H1 (cell line): ENCODE measurements around the gene PTGIR. TPM values are rescaled to one million over a fixed set of nuclear protein-coding genes. Genes with fewer than 3 reads are reported as not detected.

Experiments
- CTCF ChIA-PET: fragments of 300-600 bp; sonication (Branson Sonifier 250); formaldehyde crosslinking; loops from one replicate; lab custom pipeline; 2021; ENCODE audit not compliant: partially characterized antibody; lab: Charles Lee
- POLR2A ChIA-PET: fragments of 300-600 bp; sonication (Branson Sonifier 250); formaldehyde crosslinking; loops from one replicate; lab custom pipeline; 2021; ENCODE audit warnings: inconsistent platforms; ENCODE audit not compliant: partially characterized antibody; lab: Charles Lee
- DNase-seq, 2 experiments: peaks; one replicate each; pipeline versions ENCODE4 v3.0.0 to v3.0.0-alpha.2; 2010 to 2022; ENCODE audit warnings: low spot score in 2 of 2, low read depth in 1 of 2, mixed read lengths in 1 of 2
- FAIRE-seq: peaks from 2 replicates; lab custom pipeline; 2011; peaks lifted over from hg19 to GRCh38; lab: Jason Lieb, UNC
- H2AFZ ChIP-seq: 2 replicates; pipeline ENCODE4 v1.8.1; 2012; ENCODE audit warnings: low read length, inconsistent platforms
- H2AK5ac ChIP-seq: 2 replicates; pipeline ENCODE4 v1.6.1; 2013; ENCODE audit warnings: low read depth, low read length
- H2BK120ac ChIP-seq: replicated peaks from 2 replicates; pipeline ENCODE3; 2013; ENCODE audit warnings: low read depth, low read length, inconsistent platforms
- H2BK12ac ChIP-seq: 2 replicates; pipeline ENCODE4 v1.6.1; 2013; ENCODE audit warnings: low read depth, low read length
- H2BK15ac ChIP-seq: 2 replicates; pipeline ENCODE4 v1.6.1; 2013; ENCODE audit warnings: low read length
- H2BK20ac ChIP-seq: 2 replicates; pipeline ENCODE4 v1.6.1; 2013; ENCODE audit warnings: low read length
- H2BK5ac ChIP-seq: 2 replicates; pipeline ENCODE4 v1.6.1; 2013; ENCODE audit warnings: low read depth, low read length
- H3K14ac ChIP-seq: 2 replicates; pipeline ENCODE4 v1.6.1; 2013; ENCODE audit warnings: inconsistent platforms; ENCODE audit not compliant: insufficient read length
- H3K18ac ChIP-seq: 2 replicates; pipeline ENCODE4 v1.6.1; 2013; ENCODE audit warnings: low read length; ENCODE audit errors: extremely low read depth
- H3K23ac ChIP-seq: 2 replicates; pipeline ENCODE4 v1.6.1; 2013; ENCODE audit warnings: inconsistent platforms; ENCODE audit not compliant: insufficient read length
- H3K23me2 ChIP-seq: 2 replicates; pipeline ENCODE4 v1.6.1; 2013; ENCODE audit warnings: low read depth, low read length
- H3K27ac ChIP-seq: 2 replicates; pipeline ENCODE4 v1.6.1; 2011; ENCODE audit warnings: low read depth, low read length, inconsistent platforms
- H3K27me3 ChIP-seq, 4 experiments: replicated peaks in 1 of 4; 1 replicate in 1 of 4; 2 replicates in 3 of 4; pipeline versions ENCODE4 v1.6.1 to v1.8.1; 2011 to 2013; ENCODE audit warnings: low read length in 3 of 4, mild to moderate bottlenecking in 3 of 4, inconsistent platforms in 2 of 4, mixed read lengths in 2 of 4, moderate library complexity in 1 of 4; ENCODE audit not compliant: control insufficient read depth in 3 of 4, insufficient read depth in 3 of 4; ENCODE audit errors: extremely low read depth in 1 of 4
- H3K36me3 ChIP-seq, 4 experiments: 2 replicates each; pipeline versions ENCODE4 v1.6.1 to v1.8.1; 2011 to 2013; ENCODE audit warnings: mild to moderate bottlenecking in 4 of 4, low read length in 3 of 4, moderate library complexity in 2 of 4, control low read depth in 1 of 4, inconsistent platforms in 1 of 4; ENCODE audit not compliant: insufficient read depth in 4 of 4, control insufficient read depth in 2 of 4
- H3K4ac ChIP-seq: replicated peaks from 2 replicates; pipeline ENCODE3; 2013; ENCODE audit warnings: low read length, low read depth, mixed read lengths, inconsistent platforms; ENCODE audit not compliant: insufficient read length
- H3K4me1 ChIP-seq, 4 experiments: replicated peaks in 1 of 4; 1 replicate in 1 of 4; 2 replicates in 3 of 4; pipeline versions ENCODE4 v1.6.1 to v1.8.1; 2011 to 2013; ENCODE audit warnings: low read length in 3 of 4, inconsistent platforms in 2 of 4, mixed read lengths in 1 of 4; ENCODE audit not compliant: insufficient read depth in 4 of 4, control insufficient read depth in 3 of 4
- H3K4me2 ChIP-seq, 2 experiments: 2 replicates each; pipeline versions ENCODE4 v1.6.1 to v1.8.1; 2011 to 2013; ENCODE audit warnings: low read depth in 2 of 2, low read length in 2 of 2, control low read depth in 1 of 2, inconsistent platforms in 1 of 2, mild to moderate bottlenecking in 1 of 2; ENCODE audit not compliant: insufficient read depth in 1 of 2
- H3K4me3 ChIP-seq, 4 experiments: fragments of 200-600, 300-600 bp in 1 of 4; sonication (generic), shearing (Covaris generic), sonication (Bioruptor Twin) in 1 of 4; 2 replicates each; pipeline versions ENCODE4 v1.5.1 to v1.8.1; 2011 to 2016; ENCODE audit warnings: low read length in 4 of 4, low read depth in 3 of 4, control low read depth in 2 of 4, inconsistent platforms in 2 of 4, mild to moderate bottlenecking in 2 of 4, mixed read lengths in 1 of 4, moderate library complexity in 1 of 4; ENCODE audit not compliant: insufficient read depth in 2 of 4; ENCODE audit errors: extremely low read depth in 1 of 4
- H3K56ac ChIP-seq: replicated peaks from 2 replicates; pipeline ENCODE3; 2013; ENCODE audit warnings: low read depth, mild to moderate bottlenecking, mixed read lengths, low read length, inconsistent platforms; ENCODE audit not compliant: insufficient read length
- H3K79me1 ChIP-seq: 2 replicates; pipeline ENCODE4 v1.6.1; 2013; ENCODE audit warnings: low read depth, low read length, control low read depth
- H3K79me2 ChIP-seq, 2 experiments: 2 replicates each; pipeline versions ENCODE4 v1.6.1 to v1.8.1; 2012 to 2013; ENCODE audit warnings: low read length in 2 of 2, mild to moderate bottlenecking in 2 of 2, inconsistent platforms in 1 of 2; ENCODE audit not compliant: insufficient read depth in 2 of 2, control insufficient read depth in 1 of 2
- H3K9ac ChIP-seq, 4 experiments: replicated peaks in 1 of 4; 1 replicate in 1 of 4; 2 replicates in 3 of 4; pipeline versions ENCODE4 v1.6.1 to v1.8.1; 2011 to 2013; ENCODE audit warnings: low read depth in 3 of 4, low read length in 3 of 4, control low read depth in 2 of 4, mild to moderate bottlenecking in 2 of 4, moderate library complexity in 2 of 4, inconsistent platforms in 1 of 4; ENCODE audit errors: extremely low read depth in 1 of 4
- H3K9me3 ChIP-seq, 2 experiments: 2 replicates each; pipeline versions ENCODE4 v1.6.1 to v1.8.1; 2012 to 2013; ENCODE audit warnings: mild to moderate bottlenecking in 2 of 2, moderate library complexity in 2 of 2, control low read depth in 1 of 2, inconsistent platforms in 1 of 2, low read depth in 1 of 2, low read length in 1 of 2, mixed read lengths in 1 of 2; ENCODE audit not compliant: insufficient read depth in 2 of 2
- H4K20me1 ChIP-seq, 2 experiments: replicated peaks in 1 of 2; 2 replicates each; pipeline versions ENCODE3 to v1.8.1; 2011 to 2013; ENCODE audit warnings: inconsistent platforms in 2 of 2, low read length in 2 of 2, mild to moderate bottlenecking in 1 of 2; ENCODE audit not compliant: insufficient read depth in 2 of 2, control insufficient read depth in 1 of 2
- H4K5ac ChIP-seq: 2 replicates; pipeline ENCODE4 v1.6.1; 2013; ENCODE audit warnings: low read length, low read depth, mixed read lengths, inconsistent platforms; ENCODE audit not compliant: insufficient read length
- H4K8ac ChIP-seq: 2 replicates; pipeline ENCODE4 v1.8.0; 2013; ENCODE audit warnings: mild to moderate bottlenecking, moderate library complexity, low read length, inconsistent platforms; ENCODE audit not compliant: insufficient read depth; ENCODE audit errors: extremely low read depth
- H4K91ac ChIP-seq: replicated peaks from 2 replicates; pipeline ENCODE3; 2013; ENCODE audit warnings: low read length, mixed read lengths, inconsistent platforms; ENCODE audit not compliant: insufficient read length
- CREB1 ChIP-seq: IDR thresholded peaks from 2 replicates; pipeline ENCODE4 v1.6.1; 2012; ENCODE audit warnings: inconsistent platforms
- CTBP2 ChIP-seq: IDR thresholded peaks from 2 replicates; pipeline ENCODE4 v1.7.0; 2011; ENCODE audit warnings: borderline replicate concordance, mild to moderate bottlenecking, moderate library complexity, mixed read lengths, low read length; ENCODE audit not compliant: insufficient read depth, insufficient read length
- HDAC6 ChIP-seq: IDR thresholded peaks from one replicate; pipeline ENCODE4 v1.7.1; 2012; ENCODE audit warnings: low read depth, mild to moderate bottlenecking, inconsistent platforms, low read length, moderate library complexity
- JUN ChIP-seq: IDR thresholded peaks from 2 replicates; pipeline ENCODE4 v1.6.1; 2011; ENCODE audit warnings: low read depth, mild to moderate bottlenecking, improper control_type of control experiment, low read length
- MAFK ChIP-seq: IDR thresholded peaks from 2 replicates; pipeline ENCODE4 v1.6.1; 2012; ENCODE audit warnings: low read depth, mild to moderate bottlenecking, improper control_type of control experiment, low read length
- POLR2AphosphoS5 ChIP-seq: IDR thresholded peaks from 2 replicates; pipeline ENCODE4 v1.6.1; 2011; ENCODE audit warnings: low read depth, low read length
- RNF2 ChIP-seq: fragments of 200-900, 300-1000 bp; sonication (generic); IDR thresholded peaks from 2 replicates; pipeline ENCODE4 v1.7.1; 2016; ENCODE audit warnings: borderline replicate concordance, low read depth, mild to moderate bottlenecking, antibody characterized with exemption, low read length; ENCODE audit not compliant: poor library complexity, severe bottlenecking; ENCODE audit errors: missing control alignments
- RXRA ChIP-seq: IDR thresholded peaks from 2 replicates; pipeline ENCODE4 v1.6.1; 2011; ENCODE audit warnings: low read depth, mild to moderate bottlenecking, low read length, moderate library complexity; ENCODE audit not compliant: insufficient read depth
- ZNF274 ChIP-seq: IDR thresholded peaks from 2 replicates; pipeline ENCODE4 v1.7.0; 2012; ENCODE audit warnings: low read length, borderline replicate concordance; ENCODE audit errors: extremely low read depth
- WGBS, 2 experiments: shearing (Covaris generic) in 1 of 2; methylation state at CpG; one replicate each; pipeline versions ENCODE4 v1.1.6 to v1.1.7; 2013 to 2015; ENCODE audit warnings: low lambda C conversion rate in 2 of 2, mixed read lengths in 2 of 2, inconsistent platforms in 1 of 2, low coverage in 1 of 2, missing lambda C conversion rate in 1 of 2; ENCODE audit not compliant: insufficient replicate concordance in 2 of 2, insufficient coverage in 1 of 2, insufficient read length in 1 of 2; ENCODE audit errors: extremely low coverage in 1 of 2, missing lambda C conversion rate in 1 of 2; 5-methylcytosine and 5-hydroxymethylcytosine counted together
- polyA plus RNA-seq, 7 experiments: library from polyadenylated mRNA; depleted of rRNA in 3 of 7; stranded (reverse) in 5 of 7; unstranded in 2 of 7; fragments of >200 nt in 5 of 7; fragments of 200-250 nt in 2 of 7; gene quantifications; 1 replicate in 5 of 7; 2 replicates in 1 of 7; 4 replicates in 1 of 7; pipeline versions ENCODE4 v1.2.1 to v1.2.3, GENCODE V29; 2011 to 2013; ENCODE audit warnings: missing spikeins in 2 of 7, mixed read lengths in 2 of 7
- total RNA-seq: library from RNA; stranded (reverse); fragmentation: NEBNext Ultra II Directional; extraction: Animal tissue kit (Norgen Biotek cat#: 25700); gene quantifications from 2 replicates; pipeline ENCODE4 v1.2.1, GENCODE V29; 2021

The PTGIR gene
- total and polyA plus RNA-seq, 2 of the 8 experiments (the other 6 are each of a cell fraction or from before 2014, with no cell fraction given) = 0.15 TPM; not detected in 1

DNA sequence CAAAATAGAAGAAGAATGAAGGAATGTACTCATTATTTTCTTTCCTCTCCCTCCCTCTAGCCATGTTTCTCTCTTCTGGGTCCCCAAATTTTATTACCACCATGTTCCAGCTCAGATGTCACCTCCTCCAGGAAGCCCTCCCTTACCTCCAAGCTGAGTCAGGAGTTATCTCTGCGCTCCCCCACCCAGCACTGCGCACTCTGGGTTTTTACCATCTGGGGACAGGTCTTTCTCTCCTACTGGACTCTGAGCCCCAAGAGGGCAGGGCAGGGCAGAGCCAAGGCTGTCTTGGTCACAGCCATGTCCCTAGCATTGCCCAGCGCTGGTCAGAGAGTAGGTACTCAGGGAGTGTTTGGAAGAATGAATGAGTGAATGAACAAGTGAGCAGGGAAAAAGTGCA is 8.2 kb upstream of the PTGIR start:
- Histone ChIP-seq H3K4ac (no peak overlapping the region), H3K56ac (no peak overlapping the region), H2AFZ (no peak overlapping the region), H3K27ac (no peak overlapping the region), H3K4me2 (no peak overlapping the region; a peak in 1 of 4 replicates), H3K23me2 (peaks cover 17% of the 10 kb centered on the region; the same call in 1 of the 2 replicates), H2BK20ac (no peak overlapping the region), H4K91ac (no peak overlapping the region), H2AK5ac (no peak overlapping the region), H3K4me1 (peaks cover 0 to 20% (median 14%) of the 10 kb centered on the region in 4 experiments; a peak in 6 of 7 replicates), H3K79me1 (no peaks in the 10 kb centered on the region; the same call in 1 of the 2 replicates), H3K18ac (no peak overlapping the region), H2BK12ac (0 out of 2 replicates have a peak overlapping the region, but pooled peaks have one; percentile 60), H3K36me3 (no peaks in the 10 kb centered on the region), H3K79me2 (no peaks in the 10 kb centered on the region), H2BK15ac (no peak overlapping the region), H3K9me3 (no peaks in the 10 kb centered on the region), H4K8ac (no peak overlapping the region), H3K4me3 (no peak overlapping the region), H3K14ac (no peak overlapping the region), H2BK5ac (no peak overlapping the region), H3K27me3 (peaks cover 5 to 46% (median 39%) of the 10 kb centered on the region in 4 experiments), H2BK120ac (no peak overlapping the region), H3K9ac (no peak overlapping the region; a peak in 1 of 7 replicates), H4K5ac (no peak overlapping the region), H4K20me1 (peaks cover 0 to 8% of the 10 kb centered on the region in 2 experiments), H3K23ac (no peak overlapping the region)
- ChIA-PET POLR2A (interaction anchor here (0.9 to 1.4 kb wide), 5 partner anchors 17 to 71 kb away, joined by 3 to 4 read pairs (median 4); no protein-coding TSS in a partner anchor), CTCF (interaction anchor here (0.6 to 15.3 kb wide), 6 partner anchors 8 to 933 kb away, joined by 3 to 309 read pairs (median 3); partner anchors contain the start of genes DACT3 and PTGIR)
- no peak for TF ChIP-seq MAFK
- TF ChIP-seq JUN = no peak
- no peak for TF ChIP-seq RXRA
- no peak for TF ChIP-seq ZNF274
- no peak for TF ChIP-seq CTBP2
- TF ChIP-seq HDAC6 = no peak
- no peak for TF ChIP-seq CREB1
- TF ChIP-seq POLR2AphosphoS5 = no peak
- TF ChIP-seq RNF2 = no peak
- no peak for FAIRE-seq
- DNase-seq = no peak
- WGBS, 2 experiments = 93% methylated on average over 3 of the region's 3 CpGs; no CpG with 5 or more reads in 1 of the 2 experiments
